T-helper 1 cell treated with Interleukin-12 subunit alpha and Interleukin-12 subunit beta and Interleukin-4 antibody, amounts not matched to agents 30 μg/mL and 1 μg/mL, for 36 hours (primary cell): ENCODE data around the gene ARID1B.

Experiments
- H3K27ac Mint-ChIP-seq: one replicate; pipeline ENCODE4 v1.8.0; 2021; ENCODE audit warnings: mild to moderate bottlenecking, mixed read lengths
- H3K27me3 Mint-ChIP-seq: one replicate; pipeline ENCODE4 v1.8.0; 2021; ENCODE audit warnings: low read depth, mixed read lengths
- H3K36me3 Mint-ChIP-seq: one replicate; pipeline ENCODE4 v1.8.0; 2021; ENCODE audit warnings: low read depth, mixed read lengths
- H3K4me1 Mint-ChIP-seq: one replicate; pipeline ENCODE4 v1.8.0; 2021; ENCODE audit warnings: low read depth, mixed read lengths
- H3K4me3 Mint-ChIP-seq: one replicate; pipeline ENCODE4 v1.8.0; 2021; ENCODE audit warnings: mild to moderate bottlenecking, moderate library complexity, mixed read lengths
- H3K9me3 Mint-ChIP-seq: one replicate; pipeline ENCODE4 v1.8.0; 2021; ENCODE audit warnings: mixed read lengths

ARID1B gene

DNA sequence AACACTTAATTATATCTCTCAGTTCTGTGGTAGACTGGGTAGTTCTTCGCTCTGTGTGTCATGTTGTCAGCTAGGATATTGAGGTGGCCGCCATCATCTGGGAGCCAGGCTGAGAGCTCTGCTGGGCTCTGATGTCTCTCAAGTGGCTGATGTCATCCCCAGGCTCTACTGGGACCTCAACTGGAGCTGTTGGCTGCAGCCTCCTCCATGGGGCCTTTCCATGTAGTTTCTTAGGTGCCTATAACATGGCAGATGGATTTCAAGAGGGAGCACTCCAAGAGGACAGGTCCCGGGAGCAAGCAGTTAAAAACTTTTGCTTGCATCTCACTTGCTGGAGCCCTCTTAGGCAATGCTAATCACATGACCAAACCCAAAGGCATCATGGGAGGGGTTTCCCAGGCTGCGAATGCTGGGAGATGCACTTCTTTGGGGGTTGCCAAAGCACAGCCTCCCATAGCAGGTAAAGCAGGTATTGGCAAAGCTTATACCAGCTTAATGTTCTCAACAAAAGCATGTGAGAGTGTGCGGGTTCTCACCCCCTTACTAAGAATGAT is 416.3 kb downstream of the ARID1B start:
- Mint-ChIP-seq H3K4me1 (peaks cover 6% of the 10 kb centered on the region), H3K4me3 (no peak overlapping the region), H3K27ac (no peak overlapping the region), H3K27me3 (no peaks in the 10 kb centered on the region), H3K36me3 (peaks cover 24% of the 10 kb centered on the region), H3K9me3 (no peaks in the 10 kb centered on the region)

DNA sequence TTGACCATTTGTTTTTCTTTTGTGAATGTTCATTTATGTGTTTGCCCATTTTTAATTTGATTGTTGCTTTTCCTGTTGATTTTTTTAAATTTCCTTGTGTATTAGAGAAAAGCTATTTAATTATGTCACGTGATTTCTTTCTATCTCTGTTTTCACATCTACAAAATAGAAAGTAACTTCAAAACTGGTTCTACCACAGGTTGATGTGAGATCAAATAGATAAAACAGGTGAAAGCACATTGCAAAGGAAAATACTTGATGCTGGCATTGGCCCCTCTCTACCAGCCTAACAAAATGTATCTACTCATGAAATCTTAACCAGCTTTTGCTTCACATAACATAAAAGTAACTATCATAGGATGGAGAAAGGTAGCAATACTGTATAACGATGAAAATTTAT is 416.9 kb downstream of the ARID1B start:
- peaks cover 6% of the 10 kb centered on the region for H3K4me1 Mint-ChIP-seq
- H3K27me3 Mint-ChIP-seq: no peaks in the 10 kb centered on the region
- no peak overlapping the region for H3K27ac Mint-ChIP-seq
- H3K9me3 Mint-ChIP-seq: no peaks in the 10 kb centered on the region
- peaks cover 24% of the 10 kb centered on the region for H3K36me3 Mint-ChIP-seq
- H3K4me3 Mint-ChIP-seq: no peak overlapping the region

DNA sequence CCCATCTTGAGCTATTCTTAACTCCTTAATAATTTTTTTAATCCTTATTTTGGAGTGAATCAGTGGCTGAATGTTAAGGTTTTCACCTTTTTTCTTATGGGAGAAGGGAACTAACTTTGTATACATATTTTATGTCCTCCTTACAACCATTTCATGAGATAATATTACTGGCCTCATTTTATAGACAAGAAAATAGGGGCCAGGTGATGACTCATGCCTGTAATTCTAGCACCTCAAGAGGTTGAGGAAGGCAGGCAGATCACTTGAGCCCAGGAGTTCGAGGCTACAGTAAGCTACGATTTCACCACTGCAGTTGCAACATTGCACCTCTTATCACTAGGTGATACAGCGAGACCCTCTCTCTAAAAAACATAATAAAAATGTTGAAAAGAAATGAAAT is 417.5 kb downstream of the ARID1B start:
- H3K4me3 Mint-ChIP-seq: no peak overlapping the region
- no peak overlapping the region for H3K27ac Mint-ChIP-seq
- peaks cover 6% of the 10 kb centered on the region for H3K4me1 Mint-ChIP-seq
- peaks cover 22% of the 10 kb centered on the region for H3K36me3 Mint-ChIP-seq
- H3K27me3 Mint-ChIP-seq: no peaks in the 10 kb centered on the region
- H3K9me3 Mint-ChIP-seq: no peaks in the 10 kb centered on the region

DNA sequence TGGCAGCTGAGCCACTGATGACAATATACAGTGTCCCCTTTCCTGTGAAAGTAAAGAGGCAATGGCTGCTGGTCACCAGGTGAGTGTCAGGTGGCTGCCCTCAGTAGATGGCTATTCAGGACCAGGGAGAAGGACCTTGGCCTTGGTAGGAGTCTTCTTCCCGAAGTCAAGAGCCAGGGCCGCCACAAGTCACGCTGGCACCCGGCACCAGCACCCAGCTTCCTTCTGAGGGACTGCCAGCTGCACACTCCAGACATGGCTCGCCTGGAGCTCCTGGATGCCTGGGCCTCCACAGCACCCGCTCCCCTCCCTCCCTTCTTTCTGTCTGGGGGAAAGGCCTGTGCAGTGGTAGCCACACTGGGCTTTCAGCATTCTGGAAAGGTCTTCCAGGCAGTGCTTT is 419.2 kb downstream of the ARID1B start:
- Mint-ChIP-seq H3K4me1 (peaks cover 4% of the 10 kb centered on the region), H3K36me3 (peaks cover 16% of the 10 kb centered on the region), H3K9me3 (no peaks in the 10 kb centered on the region), H3K27me3 (no peaks in the 10 kb centered on the region), H3K27ac (no peak overlapping the region), H3K4me3 (no peak overlapping the region)

DNA sequence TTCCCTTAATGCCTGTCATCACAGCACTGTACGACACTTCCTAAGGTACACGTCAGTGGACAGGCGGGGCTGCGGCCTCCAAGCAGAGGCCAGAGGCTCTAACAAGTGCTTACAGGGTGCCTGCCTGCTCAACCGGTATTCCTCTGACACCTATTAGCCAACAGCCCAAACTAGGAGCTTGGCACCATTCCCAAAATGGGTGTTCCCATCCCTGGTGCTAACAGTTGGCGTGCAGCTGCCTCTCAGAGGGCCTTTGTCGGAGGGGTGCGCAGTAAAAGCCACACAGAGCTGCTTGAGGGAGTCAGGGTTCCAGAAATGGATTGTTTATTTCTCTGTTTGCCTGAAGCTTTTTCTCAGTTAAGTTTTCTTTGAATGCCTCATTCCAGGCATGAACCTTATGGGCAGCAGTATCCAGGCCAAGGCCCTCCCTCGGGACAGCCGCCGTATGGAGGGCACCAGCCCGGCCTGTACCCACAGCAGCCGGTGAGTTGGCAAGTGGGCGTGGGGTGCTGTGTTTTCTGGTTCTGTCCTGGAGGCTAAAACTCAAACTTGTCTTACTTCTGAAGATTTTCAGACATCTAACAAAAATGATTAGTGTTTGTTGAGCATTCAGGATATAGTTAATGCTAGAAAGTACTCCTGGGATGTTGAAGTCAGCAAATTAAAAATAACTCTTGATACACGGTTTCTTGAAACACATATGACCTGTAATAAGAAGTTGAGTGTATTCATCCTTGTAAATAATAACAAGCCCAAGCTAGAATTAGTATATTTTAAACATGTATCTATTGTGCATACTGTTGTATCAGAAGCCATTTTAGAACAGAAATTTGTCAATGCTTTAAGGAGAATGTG is 421.5 kb downstream of the ARID1B start:
- Mint-ChIP-seq H3K9me3 (no peaks in the 10 kb centered on the region), H3K27me3 (no peaks in the 10 kb centered on the region), H3K27ac (no peak overlapping the region), H3K4me3 (no peak overlapping the region), H3K4me1 (peaks cover 4% of the 10 kb centered on the region), H3K36me3 (peaks cover 13% of the 10 kb centered on the region)

- no peak overlapping the region for H3K27ac Mint-ChIP-seq
- peaks cover 18% of the 10 kb centered on the region for H3K36me3 Mint-ChIP-seq
- H3K27me3 Mint-ChIP-seq: no peaks in the 10 kb centered on the region
- H3K4me1 Mint-ChIP-seq: peaks cover 2% of the 10 kb centered on the region
- no peaks in the 10 kb centered on the region for H3K9me3 Mint-ChIP-seq
- H3K4me3 Mint-ChIP-seq: no peak overlapping the region
Observed at GRCh38 chr6:157200117-157200516, 422.9 kb downstream of the ARID1B start.

DNA sequence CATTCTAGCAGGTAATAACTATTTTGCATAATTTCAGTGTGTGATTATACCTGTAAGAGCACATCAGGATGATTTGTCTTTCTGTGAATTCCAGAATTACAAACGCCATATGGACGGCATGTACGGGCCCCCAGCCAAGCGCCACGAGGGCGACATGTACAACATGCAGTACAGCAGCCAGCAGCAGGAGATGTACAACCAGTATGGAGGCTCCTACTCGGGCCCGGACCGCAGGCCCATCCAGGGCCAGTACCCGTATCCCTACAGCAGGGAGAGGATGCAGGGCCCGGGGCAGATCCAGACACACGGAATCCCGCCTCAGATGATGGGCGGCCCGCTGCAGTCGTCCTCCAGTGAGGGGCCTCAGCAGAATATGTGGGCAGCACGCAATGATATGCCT is 423.4 kb downstream of the ARID1B start:
- Mint-ChIP-seq H3K27me3 (no peaks in the 10 kb centered on the region), H3K4me1 (peaks cover 2% of the 10 kb centered on the region), H3K36me3 (peaks cover 19% of the 10 kb centered on the region), H3K4me3 (no peak overlapping the region), H3K27ac (no peak overlapping the region), H3K9me3 (no peaks in the 10 kb centered on the region)

- Mint-ChIP-seq H3K4me3 (no peak overlapping the region), H3K9me3 (no peaks in the 10 kb centered on the region), H3K27ac (no peak overlapping the region), H3K4me1 (peaks cover 2% of the 10 kb centered on the region), H3K36me3 (peaks cover 24% of the 10 kb centered on the region), H3K27me3 (no peaks in the 10 kb centered on the region)
Observed at GRCh38 chr6:157201083-157201482, 423.9 kb downstream of the ARID1B start.

DNA sequence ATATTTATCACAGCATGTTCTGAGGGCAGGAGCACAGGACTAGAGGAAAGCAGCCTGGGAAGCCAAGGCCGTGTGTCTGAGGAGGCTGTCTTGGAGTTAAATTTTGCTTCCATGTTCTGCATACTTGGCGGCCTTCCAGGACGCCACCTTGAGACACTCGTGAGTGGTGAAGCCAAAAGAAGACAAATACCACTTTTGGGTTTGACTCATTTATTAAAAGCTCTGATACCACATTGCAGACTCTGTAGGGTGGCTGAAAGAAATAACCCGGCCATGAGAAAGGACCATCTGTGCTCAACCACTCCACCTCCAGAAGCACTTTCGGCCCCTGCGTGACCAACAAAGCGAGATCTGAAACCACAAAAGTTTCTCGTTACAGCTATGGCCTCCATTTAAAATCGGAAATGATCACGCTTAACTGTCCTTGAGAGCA is 426.1 kb downstream of the ARID1B start:
- no peak overlapping the region for H3K27ac Mint-ChIP-seq
- H3K4me1 Mint-ChIP-seq: peaks cover 2% of the 10 kb centered on the region
- no peaks in the 10 kb centered on the region for H3K9me3 Mint-ChIP-seq
- H3K27me3 Mint-ChIP-seq: no peaks in the 10 kb centered on the region
- no peak overlapping the region for H3K4me3 Mint-ChIP-seq
- peaks cover 31% of the 10 kb centered on the region for H3K36me3 Mint-ChIP-seq

DNA sequence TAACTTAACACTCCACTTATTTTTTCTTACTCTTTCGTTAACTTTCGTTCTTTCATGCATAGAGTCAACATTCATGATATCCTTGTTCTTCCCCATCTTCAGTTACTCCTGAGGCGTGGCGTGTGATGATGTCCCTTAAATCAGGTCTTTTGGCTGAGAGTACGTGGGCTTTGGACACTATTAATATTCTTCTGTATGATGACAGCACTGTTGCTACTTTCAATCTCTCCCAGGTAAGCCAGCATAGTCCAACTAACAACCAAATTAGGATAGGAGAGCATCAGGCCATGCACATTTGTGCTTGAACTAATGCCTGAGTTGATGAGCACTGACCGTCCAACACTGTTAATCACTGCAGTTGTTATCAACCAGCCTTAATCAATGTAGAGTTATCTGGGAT is 426.6 kb downstream of the ARID1B start:
- H3K27ac Mint-ChIP-seq: no peak overlapping the region
- peaks cover 31% of the 10 kb centered on the region for H3K36me3 Mint-ChIP-seq
- H3K4me1 Mint-ChIP-seq: peaks cover 2% of the 10 kb centered on the region

GRCh38 chr6:157205473-157206358 is 428.5 kb downstream of the ARID1B start:
- no peaks in the 10 kb centered on the region for H3K9me3 Mint-ChIP-seq
- peaks cover 2% of the 10 kb centered on the region for H3K4me1 Mint-ChIP-seq
- no peak overlapping the region for H3K27ac Mint-ChIP-seq
- peaks cover 37% of the 10 kb centered on the region for H3K36me3 Mint-ChIP-seq
- H3K4me3 Mint-ChIP-seq: no peak overlapping the region
- no peaks in the 10 kb centered on the region for H3K27me3 Mint-ChIP-seq

More for the DNA sequence above, 426.6 kb downstream of the ARID1B start:
- Mint-ChIP-seq H3K27me3 (no peaks in the 10 kb centered on the region), H3K4me3 (no peak overlapping the region), H3K9me3 (no peaks in the 10 kb centered on the region)

GRCh38 chr6:157206359-157206815 is 429.2 kb downstream of the ARID1B start:
- Mint-ChIP-seq H3K27me3 (no peaks in the 10 kb centered on the region), H3K4me3 (no peak overlapping the region), H3K4me1 (peaks cover 2% of the 10 kb centered on the region), H3K9me3 (no peaks in the 10 kb centered on the region), H3K27ac (no peak overlapping the region), H3K36me3 (peaks cover 31% of the 10 kb centered on the region)

DNA sequence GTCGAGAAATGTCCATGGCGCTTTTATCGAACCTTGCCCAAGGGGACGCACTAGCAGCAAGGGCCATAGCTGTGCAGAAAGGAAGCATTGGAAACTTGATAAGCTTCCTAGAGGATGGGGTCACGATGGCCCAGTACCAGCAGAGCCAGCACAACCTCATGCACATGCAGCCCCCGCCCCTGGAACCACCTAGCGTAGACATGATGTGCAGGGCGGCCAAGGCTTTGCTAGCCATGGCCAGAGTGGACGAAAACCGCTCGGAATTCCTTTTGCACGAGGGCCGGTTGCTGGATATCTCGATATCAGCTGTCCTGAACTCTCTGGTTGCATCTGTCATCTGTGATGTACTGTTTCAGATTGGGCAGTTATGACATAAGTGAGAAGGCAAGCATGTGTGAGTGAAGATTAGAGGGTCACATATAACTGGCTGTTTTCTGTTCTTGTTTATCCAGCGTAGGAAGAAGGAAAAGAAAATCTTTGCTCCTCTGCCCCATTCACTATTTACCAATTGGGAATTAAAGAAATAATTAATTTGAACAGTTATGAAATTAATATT is 430.4 kb downstream of the ARID1B start:
- H3K27me3 Mint-ChIP-seq: no peaks in the 10 kb centered on the region
- peaks cover 2% of the 10 kb centered on the region for H3K4me1 Mint-ChIP-seq
- H3K27ac Mint-ChIP-seq: no peak overlapping the region
- peaks cover 30% of the 10 kb centered on the region for H3K36me3 Mint-ChIP-seq
- no peaks in the 10 kb centered on the region for H3K9me3 Mint-ChIP-seq
- no peak overlapping the region for H3K4me3 Mint-ChIP-seq

- Mint-ChIP-seq H3K36me3 (peaks cover 24% of the 10 kb centered on the region), H3K4me1 (no peaks in the 10 kb centered on the region), H3K27me3 (no peaks in the 10 kb centered on the region), H3K4me3 (no peak overlapping the region), H3K9me3 (no peaks in the 10 kb centered on the region), H3K27ac (no peak overlapping the region)
Observed at GRCh38 chr6:157209865-157210530, 432.8 kb downstream of the ARID1B start.
